UCSD-AML1 (cell line): ENCODE results near the gene RAD21L1.

Experiments used
- DNase-seq: peaks from one replicate; lab custom pipeline; 2025; ENCODE audit not compliant: unreplicated experiment; lab: John Stamatoyannopoulos, UW

The RAD21L1 gene

GRCh38 chr20:1269235-1269634, 43.4 kb downstream of the RAD21L1 start:
- no peak for DNase-seq

- DNase-seq: no peak
These were observed 44.0 kb downstream of the RAD21L1 start for GRCh38 chr20:1269850-1270249.

DNA sequence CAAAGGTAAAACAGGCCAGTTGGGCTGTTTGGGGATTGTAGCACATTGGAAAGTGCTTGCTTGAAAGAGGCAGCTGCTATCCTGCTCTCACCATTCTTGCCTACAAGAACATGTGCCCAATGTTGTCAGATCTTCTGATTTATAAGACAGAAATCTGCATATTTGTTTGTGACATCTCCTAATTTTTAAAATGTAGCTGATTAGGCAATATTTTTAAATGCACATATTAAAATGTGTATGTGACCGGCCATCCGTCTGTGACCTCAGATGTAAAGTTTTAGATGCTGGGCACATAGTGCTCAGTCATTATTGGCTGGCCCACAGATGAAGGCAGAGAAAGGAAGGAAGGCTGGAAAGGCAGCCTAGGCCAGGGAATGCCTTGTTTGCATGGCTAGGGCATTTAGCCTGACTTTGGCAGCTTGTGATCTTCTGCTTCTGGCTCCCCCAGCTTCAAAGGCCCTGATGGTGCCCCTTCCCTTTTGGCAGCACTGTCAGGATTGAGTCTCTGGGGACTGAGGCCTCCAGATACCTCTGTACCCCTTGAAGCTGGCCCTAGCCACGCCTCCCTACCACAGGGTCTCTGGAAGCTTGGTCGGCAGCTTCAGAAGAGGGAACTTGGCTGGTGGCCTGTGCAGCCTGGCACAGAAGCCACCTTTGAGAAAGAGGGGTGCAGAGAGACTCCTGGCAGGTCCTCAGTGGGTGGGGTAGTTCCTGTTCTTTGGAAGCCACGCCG, 46.7 kb downstream of the RAD21L1 start:
- DNase-seq: no peak

GRCh38 chr20:1273366-1273765, 47.5 kb downstream of the RAD21L1 start:
- no peak for DNase-seq

DNA sequence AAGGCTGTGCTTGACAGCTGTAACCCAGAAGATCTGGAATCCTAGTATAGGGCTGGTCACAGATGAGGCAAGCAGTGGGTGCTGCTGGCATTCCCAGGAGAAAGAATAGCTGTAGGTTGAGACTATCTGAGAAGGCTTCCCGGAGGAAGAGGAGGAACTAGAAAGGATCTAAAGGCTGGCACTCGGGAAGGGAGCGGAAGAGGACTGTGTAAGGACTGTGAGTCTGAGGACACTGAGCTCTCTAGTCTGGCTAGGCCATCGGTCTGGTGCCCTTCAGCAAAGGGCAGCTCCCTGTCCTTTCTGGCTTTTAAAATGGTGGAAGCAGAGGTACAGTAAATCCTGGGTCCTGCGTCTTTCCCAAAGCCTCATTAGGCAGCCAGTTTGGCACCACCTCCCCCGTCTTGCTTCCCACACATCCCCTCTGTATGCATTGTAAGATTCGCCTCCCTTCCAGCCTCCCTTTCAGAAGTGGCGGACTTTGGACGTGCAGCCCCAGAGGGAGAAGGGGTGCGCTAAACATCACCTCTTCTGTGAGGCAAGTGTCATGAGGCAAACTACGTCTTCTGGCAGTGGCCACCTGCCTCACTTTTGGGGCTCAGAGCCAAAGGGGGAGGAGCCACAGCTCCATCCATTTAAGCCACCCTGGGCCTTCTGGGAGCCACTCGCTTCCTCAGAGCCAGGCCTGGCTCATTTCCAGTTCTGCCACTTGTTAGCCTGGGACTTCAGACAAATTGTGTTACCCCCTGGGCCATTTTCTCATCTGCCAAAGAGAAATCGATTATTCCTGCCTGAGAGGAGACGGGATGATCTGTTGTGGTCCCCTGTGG, 48.9 kb downstream of the RAD21L1 start:
- no peak for DNase-seq

DNA sequence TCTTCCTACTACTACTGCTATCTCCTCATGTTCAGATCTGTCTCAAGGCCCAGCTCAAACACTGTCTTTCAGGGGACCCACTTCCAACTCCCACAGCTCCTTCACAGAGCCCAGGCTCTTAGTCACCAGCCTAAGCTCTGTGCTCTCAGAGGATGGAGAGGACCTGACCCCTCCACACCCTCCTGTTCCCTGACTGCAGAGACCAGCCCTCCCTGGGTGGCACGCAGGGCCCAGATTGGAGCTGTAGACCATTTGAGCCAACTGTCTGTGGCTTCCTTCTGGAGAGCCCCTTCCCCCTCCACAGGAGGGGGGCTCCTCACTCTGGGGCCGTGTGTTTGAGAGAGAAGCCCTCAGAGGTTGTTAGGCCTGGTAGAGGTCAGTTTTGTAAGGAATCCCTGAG, 50.1 kb downstream of the RAD21L1 start:
- DNase-seq: no peak

DNA sequence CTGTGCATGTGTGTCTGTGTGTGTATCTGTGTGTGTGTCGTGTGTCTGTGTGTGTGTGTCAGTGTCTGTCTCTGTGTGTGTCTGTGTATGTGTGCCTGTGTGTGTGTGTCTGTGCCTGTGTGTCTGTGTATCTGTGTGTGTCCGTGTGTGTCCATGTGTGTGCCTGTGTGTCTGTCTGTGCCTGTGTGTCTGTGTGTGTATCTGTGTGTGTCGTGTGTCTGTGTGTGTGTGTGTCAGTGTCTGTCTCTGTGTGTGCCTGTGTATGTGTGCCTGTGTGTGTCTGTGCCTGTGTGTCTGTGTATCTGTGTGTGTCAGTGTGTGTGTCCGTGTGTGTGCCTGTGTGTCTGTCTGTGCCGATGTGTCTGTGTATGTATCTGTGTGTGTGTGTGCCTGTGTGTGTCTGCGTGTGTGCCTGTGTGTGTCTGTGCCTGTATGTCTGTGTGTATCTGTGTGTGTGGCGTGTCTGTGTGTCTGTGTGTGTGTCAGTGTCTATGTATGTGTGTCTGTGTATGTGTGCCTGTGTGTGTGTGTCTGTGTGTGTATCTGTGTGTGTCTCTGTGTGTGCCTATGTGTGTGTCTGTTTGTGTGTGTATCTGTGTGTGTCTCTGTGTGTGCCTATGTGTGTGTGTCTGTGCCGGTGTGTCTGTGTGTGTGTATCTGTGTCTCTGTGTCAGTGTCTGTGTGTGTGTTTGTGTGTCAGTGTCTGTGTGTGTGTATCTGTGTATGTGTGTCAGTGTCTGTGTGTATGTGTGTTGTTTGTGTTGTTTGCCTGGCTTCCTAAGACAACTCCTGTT, 51.9 kb downstream of the RAD21L1 start:
- DNase-seq: no peak

GRCh38 chr20:1278993-1279392, 53.1 kb downstream of the RAD21L1 start:
- no peak for DNase-seq

DNA sequence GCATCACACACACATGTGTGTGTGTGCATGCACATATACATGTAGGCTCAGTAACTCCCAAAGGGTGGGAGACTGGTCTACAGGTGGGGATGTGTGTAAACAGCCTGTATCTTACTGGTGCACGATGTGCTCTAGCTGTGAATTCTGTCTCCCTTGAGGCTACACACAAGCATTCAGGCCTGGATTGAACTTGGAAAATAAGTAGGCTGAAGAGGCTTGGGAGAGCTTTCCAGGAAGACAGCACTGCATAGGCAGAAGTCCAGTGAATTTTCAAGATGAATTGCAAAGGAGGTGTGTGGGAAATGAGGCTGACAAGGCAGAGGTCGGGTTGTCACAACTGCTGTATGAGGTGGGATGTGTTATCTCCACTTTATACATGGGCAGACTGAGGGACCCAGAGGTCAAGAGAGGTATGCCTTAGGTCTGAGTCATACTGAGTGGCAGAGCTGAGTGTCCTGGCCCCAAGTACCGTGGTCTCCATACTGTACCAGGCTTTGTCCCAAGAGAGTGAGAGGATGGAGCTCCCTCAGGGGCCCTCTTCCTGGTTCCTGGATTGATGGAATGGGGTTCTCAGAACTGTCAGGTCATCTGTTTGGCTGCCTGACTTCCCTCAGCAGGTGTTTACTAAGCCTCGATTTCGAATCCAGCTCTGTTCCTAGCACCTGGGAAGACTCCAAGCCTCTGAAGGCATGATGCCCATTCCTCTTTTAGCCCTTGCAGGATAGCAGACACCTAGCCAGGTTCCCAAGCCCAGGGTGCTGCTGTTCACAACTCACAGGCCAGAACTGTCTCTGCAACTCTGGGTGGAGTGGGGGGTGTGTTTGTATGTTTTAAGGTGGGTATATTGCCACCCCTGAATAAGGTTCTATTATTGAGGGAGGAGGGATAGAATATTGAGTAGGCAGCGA, 54.6 kb downstream of the RAD21L1 start:
- DNase-seq: no peak

- DNase-seq: no peak
These were observed 55.6 kb downstream of the RAD21L1 start for GRCh38 chr20:1281279-1282057.

- no peak for DNase-seq
These were observed 57.1 kb downstream of the RAD21L1 start for GRCh38 chr20:1282966-1283365.

GRCh38 chr20:1283522-1284510, 58.0 kb downstream of the RAD21L1 start:
- DNase-seq: no peak

DNA sequence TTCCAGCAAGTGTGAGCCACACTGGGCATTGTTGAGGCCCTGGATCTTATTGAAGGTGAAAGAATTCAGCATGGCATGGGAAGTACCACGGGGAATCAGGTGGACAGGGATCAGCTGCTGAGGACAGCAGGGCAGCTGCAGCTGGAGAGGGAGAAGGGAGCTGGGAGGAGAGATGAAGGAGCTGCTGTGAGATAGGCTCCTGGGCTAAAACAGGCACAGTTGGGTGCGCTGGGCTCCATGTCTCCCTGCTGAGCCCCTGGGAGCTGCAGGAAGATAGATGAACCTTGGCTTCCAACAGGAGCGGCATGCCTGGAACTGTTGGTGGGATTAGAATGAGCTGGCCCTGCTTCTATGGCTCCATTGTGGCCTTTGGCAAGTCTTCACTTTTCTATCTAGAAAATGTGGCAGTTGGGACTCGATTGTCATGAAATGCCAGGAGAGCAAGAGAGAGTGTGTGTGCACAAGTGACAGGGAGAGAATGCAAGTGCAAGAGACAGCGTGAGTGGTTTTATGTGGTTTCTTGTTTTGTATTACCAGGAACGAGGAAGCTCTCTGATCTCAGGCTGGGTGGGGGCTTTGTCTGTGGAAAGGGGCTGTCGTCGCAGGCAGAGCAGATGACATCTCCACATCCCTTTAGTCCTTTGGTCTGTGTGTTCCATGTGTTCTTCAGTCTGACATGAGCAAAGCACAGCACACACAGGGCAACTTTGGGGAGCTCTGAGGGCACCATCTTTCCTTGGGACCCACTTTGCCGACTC, 60.6 kb downstream of the RAD21L1 start:
- no peak for DNase-seq

DNA sequence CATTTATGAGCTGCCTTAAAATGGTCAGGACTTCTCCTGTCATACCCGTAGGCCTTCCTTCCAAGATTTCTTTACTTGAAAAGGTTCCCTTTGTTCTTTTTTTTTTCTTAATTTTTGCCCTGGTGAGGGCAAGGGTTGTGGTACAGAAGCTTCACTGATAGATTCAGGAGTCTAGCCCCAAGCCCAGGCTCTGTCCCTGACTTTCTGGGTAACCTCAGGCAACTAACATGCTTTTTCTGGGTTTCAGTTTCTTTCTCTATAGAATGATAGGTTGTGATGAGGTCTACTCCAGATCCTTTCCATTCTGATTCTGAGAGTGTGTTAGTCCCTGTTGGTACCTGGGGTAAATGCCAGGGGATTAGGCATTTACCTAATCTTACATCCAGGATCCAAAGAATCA, 61.5 kb downstream of the RAD21L1 start:
- no peak for DNase-seq

GRCh38 chr20:1287787-1288569, 62.1 kb downstream of the RAD21L1 start:
- no peak for DNase-seq

DNA sequence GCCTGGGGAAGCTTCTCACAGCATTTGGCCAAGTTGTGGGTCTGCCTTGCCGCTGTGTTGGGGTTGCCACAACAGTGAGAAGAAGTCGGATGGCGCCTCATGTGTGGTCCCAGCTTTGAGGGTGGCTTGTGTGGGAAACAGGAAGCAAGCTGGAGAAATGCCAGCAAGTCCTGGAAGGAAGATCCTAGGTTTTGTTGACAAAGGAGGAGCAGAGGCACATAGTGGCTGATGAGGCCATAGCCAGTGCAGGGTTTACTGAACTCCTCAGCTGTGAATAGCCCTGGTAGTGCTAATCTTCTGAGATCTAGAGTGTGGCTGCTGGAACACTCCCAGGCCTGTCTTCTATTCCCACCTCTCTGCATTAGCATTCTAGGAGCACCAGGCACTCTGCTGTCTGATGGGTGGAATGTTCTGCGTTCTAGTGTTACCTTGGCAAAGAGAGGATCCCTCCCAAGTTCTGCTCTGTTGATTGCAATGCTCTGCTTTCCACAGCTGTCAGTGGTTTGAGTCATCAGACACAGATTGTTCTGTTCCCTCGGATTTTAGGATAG, 65.4 kb downstream of the RAD21L1 start:
- no peak for DNase-seq

- DNase-seq: no peak
These were observed 66.8 kb downstream of the RAD21L1 start for GRCh38 chr20:1292620-1293019.
